ENCODE measurements around the gene MUL1.

Gene MUL1

DNA sequence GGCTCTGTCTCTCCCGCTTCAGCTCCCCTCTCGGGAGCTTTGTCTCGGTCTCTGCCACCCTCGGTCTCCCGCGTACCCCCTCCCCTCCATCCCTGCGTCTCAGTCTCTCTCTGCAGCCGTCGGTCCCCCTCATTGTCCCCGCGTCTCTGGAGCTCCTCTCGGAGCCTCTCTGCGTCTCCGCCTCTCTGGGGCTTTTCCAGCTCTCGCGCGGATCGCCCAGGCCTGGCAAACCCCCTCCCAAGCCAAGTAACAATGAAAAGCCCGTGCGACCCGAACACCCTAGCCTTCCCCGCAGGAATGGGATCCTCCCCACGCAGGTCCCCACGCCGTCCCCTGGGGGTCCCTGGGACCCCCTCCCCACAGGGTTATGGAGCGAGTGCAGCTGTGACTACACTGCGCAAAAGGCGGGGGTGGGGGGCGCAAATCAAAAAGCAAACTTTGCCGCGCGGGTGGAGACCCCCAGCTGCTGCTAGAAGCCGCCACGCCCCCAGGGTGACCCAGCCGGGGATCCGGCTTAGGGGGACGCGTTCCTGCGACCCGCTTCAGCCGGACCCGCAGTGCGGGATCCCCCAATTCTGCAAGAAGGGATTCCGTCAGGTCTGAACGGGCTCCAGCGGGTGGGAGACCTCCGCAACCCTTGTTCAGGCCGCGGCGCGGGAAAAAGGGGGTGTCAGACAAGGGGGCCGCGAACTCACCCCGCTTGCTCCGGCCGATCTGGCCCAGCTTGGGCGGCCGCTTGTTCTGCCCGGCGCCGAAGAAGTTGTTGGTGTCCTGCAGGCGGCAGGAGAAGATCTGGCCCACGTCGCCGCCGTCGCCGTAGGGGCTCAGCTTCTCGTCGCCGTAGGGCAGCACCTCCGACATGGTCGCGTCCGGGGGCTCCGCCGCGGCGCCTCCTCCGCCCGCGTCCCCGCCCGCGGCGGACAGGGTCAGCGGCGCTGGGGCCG, 23.2 kb downstream of the MUL1 start:
- no peak for DNase-seq

DNA sequence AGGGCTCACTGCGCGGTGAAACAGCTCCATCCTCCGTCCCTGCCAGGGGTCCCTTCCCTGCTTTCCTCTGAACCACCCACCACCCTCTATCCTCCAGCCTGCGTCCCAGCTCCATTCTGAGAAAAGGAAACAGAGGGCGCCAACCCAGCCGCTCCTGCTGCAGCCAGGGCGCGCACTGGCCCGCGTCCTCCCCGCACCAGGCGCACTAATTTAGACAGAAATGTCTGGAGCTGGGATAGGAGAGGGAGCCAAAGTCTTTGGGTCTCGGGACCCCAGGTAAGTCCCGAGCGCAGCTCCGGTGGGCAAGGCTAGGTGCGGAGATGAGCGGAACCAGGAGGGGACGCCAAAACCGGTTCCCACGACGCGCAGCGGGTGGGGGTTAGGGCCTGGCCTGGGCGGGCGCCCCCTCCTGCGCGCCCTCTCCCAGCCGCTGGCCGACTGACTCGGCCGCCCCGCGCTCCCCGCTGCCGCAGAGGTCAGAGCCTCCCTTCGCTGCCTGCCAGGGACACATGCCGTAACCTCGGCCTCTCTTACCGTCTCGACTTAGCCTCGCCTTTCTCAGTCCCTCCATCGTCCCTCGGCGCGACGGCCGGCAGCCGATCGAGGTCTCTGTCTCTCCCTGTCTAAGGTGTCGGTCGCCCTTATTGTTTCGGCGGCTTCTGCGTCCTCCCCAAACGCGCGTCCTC, 24.0 kb downstream of the MUL1 start:
- DNase-seq: no peak

DNA sequence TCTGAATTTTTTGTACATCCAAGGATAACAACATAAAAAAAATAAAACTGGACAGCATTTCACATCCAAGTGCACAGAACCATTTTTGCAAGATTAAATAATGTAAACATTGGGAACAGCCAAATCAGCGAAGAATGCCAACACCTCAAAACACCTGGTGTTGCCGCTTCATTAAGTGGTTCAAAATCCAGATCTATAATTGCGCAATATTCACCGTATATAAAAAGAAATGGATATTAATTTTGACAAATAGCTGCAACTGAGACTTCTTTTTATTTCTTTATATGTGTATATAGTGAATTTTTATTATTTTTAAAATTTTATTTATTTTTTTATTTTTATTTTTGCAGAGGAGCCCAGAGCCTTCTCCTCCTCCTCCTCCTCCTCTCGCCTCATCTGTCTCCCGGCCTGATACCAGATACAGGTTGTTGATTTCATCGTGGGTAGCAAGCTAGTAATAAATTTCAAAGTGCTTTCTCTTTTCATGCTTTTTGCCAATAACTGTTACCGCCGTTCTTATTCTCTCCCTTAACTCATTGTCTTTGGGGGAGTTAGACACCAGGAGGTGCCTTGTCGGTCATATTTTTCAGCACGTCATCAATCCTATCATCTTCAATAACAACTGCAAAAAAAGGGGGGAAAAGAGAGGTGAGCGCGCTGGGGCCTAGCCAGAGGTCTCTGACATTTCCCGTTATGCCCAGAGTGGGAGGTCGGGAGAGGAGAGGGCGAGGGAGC, 24.7 kb downstream of the MUL1 start:
- no peak for DNase-seq

DNA sequence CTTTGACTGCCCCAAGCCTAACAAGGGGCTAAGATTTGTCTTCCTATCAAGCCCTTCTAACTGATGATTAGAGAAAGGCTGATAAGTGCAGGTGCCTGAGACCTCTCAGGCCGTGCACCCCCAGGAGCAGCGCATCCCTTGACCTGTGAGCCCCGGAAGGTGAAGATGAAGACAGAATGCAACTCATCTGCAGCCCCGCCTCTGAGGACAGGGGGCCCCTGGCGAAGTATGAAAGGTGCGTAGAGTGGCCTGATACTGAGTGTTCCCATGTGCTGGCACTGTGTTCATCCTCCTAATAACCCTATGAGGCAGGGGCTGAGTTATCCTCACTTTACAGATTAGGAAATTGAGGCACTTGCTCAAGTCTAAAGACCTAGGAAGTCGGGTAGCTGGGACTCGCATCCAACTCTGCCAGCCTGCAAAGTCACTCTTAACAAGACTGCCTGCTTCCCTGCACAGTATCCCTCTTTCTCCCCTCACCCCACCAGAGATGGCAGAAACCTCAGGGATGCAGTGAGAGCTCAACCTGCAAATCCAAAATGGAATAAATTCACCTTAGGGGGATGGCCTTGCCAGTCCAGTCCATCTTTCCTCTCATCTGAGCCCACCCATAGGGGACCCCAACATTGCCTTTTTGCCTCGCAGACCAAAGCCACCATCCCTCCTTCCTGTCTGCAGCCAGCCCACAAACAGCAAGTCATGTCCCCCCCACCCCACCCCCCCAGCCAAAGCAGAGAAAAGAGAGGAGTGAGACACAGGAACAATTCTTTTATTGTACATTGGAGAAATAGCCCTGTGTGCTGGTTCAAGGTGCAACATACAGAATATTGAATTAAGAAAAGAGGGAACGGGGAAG, 26.1 kb downstream of the MUL1 start:
- DNase-seq: no peak

DNA sequence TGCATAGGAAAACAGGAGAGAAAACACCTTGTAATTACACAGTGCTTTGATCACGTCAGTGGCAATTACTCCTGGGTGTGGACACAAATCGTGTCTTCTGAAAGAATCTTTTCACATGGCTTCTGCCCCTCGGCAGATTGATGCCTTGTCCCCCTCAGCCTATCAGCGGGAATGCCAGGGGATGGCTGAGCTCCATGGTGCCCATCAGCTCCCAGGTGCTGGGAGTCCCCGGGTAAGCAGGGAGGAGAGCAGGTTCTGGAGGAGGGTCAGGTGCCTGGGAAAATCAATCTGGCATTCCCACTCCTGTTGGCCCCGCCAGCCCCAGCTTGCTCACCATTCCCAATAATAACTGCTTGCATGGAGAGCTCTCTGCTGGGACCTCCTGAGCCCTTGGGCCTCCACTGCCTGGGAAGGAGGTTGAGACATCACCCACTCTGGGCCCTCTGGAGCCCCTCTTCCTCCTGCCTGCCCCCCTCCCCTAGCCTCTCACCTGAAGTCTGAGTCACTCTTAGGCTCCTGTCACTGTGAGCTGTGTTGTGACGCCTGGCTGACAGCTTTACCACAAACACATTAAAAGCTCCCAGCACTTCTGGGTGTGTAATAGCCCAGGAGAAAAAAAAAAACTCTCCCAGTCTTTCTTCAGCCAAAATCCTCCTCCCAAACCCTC, 26.9 kb downstream of the MUL1 start:
- DNase-seq: no peak

- no peak for DNase-seq
These were observed 27.6 kb downstream of the MUL1 start for GRCh38 chr1:20480243-20480944.

- DNase-seq: no peak
These were observed 28.1 kb downstream of the MUL1 start for GRCh38 chr1:20479840-20480239.

- DNase-seq: no peak
These were observed 29.8 kb downstream of the MUL1 start for GRCh38 chr1:20478057-20478635.

DNA sequence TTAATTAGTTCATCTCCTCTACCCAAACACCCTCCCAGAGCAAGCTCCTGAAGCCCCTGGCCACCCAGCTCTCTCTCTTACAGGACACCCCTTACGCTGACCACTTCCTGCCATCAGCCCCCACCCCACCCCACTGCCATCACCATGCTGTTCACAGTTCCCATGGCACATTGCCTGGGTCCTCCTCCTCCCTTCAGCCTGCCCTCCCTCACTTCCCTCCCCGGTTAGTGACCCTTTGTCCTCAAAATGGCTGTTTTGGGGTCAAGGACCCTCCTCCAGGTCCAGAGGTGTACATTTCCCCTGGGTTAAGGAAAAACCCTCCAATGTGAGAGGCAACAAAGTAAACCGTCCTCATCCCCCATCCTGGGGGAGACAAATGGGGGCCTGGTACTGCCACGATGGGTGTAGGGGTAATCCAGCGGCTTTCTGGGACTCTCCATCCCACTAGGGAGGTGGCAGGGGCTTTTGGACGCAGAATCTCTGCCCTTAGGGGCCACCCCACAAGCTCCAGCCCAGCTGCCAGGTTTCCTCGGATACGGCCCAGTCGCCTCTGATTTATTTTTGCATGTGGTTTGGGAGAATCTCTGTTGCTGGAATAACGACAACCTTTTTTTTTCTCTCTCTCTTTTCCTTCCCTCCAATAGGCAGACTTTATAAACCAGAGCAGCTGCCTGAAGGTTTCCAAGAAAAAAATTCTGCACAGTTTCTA, 30.4 kb downstream of the MUL1 start:
- DNase-seq: no peak

- DNase-seq: no peak
These were observed 31.5 kb downstream of the MUL1 start for GRCh38 chr1:20476265-20477038.

GRCh38 chr1:20474996-20475395, 33.0 kb downstream of the MUL1 start:
- DNase-seq: no peak

- no peak for DNase-seq
These were observed 33.5 kb downstream of the MUL1 start for GRCh38 chr1:20474333-20474975.

GRCh38 chr1:20473894-20474293, 34.1 kb downstream of the MUL1 start:
- DNase-seq: no peak

- DNase-seq: peak; percentile 53
These were observed 34.9 kb downstream of the MUL1 start for GRCh38 chr1:20472860-20473711.

DNA sequence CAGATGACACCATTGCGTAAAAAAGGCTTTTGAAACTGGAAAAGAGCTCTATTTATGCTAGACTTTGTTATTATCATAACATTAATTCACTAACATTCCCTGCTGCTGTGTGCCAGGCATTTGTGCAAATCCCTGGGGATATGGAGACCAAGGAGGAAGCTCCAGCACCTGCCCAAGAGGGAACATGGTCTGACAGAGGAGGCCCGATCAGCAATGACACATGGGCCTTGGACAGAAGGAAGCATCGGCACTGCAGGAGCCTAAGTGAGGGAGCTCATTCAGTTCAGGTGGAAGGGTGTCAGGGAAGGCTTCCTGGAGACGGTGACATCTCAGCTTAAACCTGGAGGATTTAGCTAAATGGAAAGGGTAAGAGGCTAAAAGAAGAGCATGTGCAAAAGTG, 35.8 kb downstream of the MUL1 start:
- DNase-seq: no peak

GRCh38 chr1:20470194-20470593, 37.8 kb downstream of the MUL1 start:
- DNase-seq: no peak

DNA sequence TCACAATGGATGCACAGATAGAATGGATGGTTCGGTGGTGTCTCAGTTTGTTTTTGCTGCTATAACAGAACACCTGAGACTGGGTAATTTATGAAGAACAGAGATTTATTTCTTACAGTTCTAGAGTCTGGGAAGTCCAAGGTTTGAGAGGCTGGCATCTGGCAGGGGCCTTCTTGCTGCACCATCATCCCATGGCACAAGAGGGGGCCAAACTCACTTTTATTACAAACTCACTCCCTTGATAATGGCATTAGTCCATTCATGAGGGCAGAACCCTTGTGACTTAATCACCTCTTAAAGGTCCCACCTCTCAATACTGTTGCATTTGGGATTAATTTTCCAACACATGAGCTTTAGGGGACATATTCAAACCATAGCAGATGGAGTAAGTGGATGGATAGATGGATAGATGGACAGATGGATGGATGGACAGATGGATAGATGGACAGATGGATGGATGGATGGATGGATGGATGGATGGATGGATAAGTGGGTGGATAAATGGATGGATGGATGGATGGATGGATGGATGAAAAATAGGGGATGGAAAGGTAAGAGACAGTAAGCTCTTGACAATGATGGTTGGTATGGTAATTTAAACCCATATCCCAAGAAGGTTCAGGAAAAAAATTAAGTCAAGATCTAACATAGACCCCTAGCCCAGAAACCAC, 38.4 kb downstream of the MUL1 start:
- DNase-seq: no peak

Measured in fibroblast of skin of back (primary cell).